Trophoblast cell (in vitro differentiated cells and primary cell): Measurements from ENCODE around the gene KRTAP2-3.
"Not testable (repeated sequence)": the region's sequence is repeated elsewhere in the genome, so short reads cannot be mapped to it uniquely, and the experiment has no call there.

Experiments
- DNase-seq, 2 donors: peaks; one replicate each; pipeline ENCODE4 v3.0.0-alpha.2; 2016
- H2AFZ ChIP-seq: 2 replicates; pipeline ENCODE4 v1.6.1; 2013; ENCODE audit warnings: low read length, moderate library complexity, mild to moderate bottlenecking; ENCODE audit not compliant: insufficient read depth, poor library complexity
- H2AK5ac ChIP-seq: 2 replicates; pipeline ENCODE4 v1.6.1; 2013; ENCODE audit warnings: mild to moderate bottlenecking, low read length
- H2BK120ac ChIP-seq: 2 replicates; pipeline ENCODE4 v1.6.1; 2013; ENCODE audit warnings: low read length, mild to moderate bottlenecking, moderate library complexity; ENCODE audit not compliant: insufficient read depth, poor library complexity
- H2BK12ac ChIP-seq: 2 replicates; pipeline ENCODE4 v1.6.1; 2013; ENCODE audit warnings: mild to moderate bottlenecking, low read length, moderate library complexity
- H2BK5ac ChIP-seq: 2 replicates; pipeline ENCODE4 v1.6.1; 2013; ENCODE audit warnings: low read length, low read depth, moderate library complexity, mild to moderate bottlenecking; ENCODE audit not compliant: poor library complexity
- H3K14ac ChIP-seq: 2 replicates; pipeline ENCODE4 v1.6.1; 2013; ENCODE audit warnings: mild to moderate bottlenecking, low read length
- H3K18ac ChIP-seq: 2 replicates; pipeline ENCODE4 v1.6.1; 2013; ENCODE audit warnings: mild to moderate bottlenecking, low read length
- H3K23ac ChIP-seq: 2 replicates; pipeline ENCODE4 v1.6.1; 2013; ENCODE audit warnings: low read length
- H3K27ac ChIP-seq: 2 replicates; pipeline ENCODE4 v1.5.1; 2013; ENCODE audit warnings: low read depth, mild to moderate bottlenecking, inconsistent platforms, low read length, moderate library complexity
- H3K27me3 ChIP-seq: 2 replicates; pipeline ENCODE4 v1.6.1; 2013; ENCODE audit warnings: inconsistent platforms, mild to moderate bottlenecking, low read length, moderate library complexity; ENCODE audit not compliant: insufficient read depth
- H3K36me3 ChIP-seq, 2 experiments: 1 replicate in 1 of 2; 2 replicates in 1 of 2; pipeline ENCODE4 v1.6.1; 2013; ENCODE audit warnings: low read length in 2 of 2, mild to moderate bottlenecking in 2 of 2, moderate library complexity in 1 of 2; ENCODE audit not compliant: insufficient read depth in 2 of 2, control insufficient read depth in 1 of 2
- H3K4ac ChIP-seq: 2 replicates; pipeline ENCODE4 v1.6.1; 2013; ENCODE audit warnings: low read depth, mild to moderate bottlenecking, low read length, moderate library complexity
- H3K4me1 ChIP-seq, 2 experiments: 1 replicate in 1 of 2; 2 replicates in 1 of 2; pipeline ENCODE4 v1.6.1; 2013; ENCODE audit warnings: low read length in 2 of 2, mild to moderate bottlenecking in 2 of 2, moderate library complexity in 1 of 2; ENCODE audit not compliant: insufficient read depth in 2 of 2, control insufficient read depth in 1 of 2
- H3K4me2 ChIP-seq: 2 replicates; pipeline ENCODE4 v1.6.1; 2013; ENCODE audit warnings: inconsistent platforms, mild to moderate bottlenecking, low read length, moderate library complexity
- H3K4me3 ChIP-seq: 2 replicates; pipeline ENCODE4 v1.5.1; 2013; ENCODE audit warnings: mild to moderate bottlenecking, low read depth, low read length, inconsistent platforms
- H3K79me1 ChIP-seq: one replicate; pipeline ENCODE4 v1.6.1; 2013; ENCODE audit warnings: low read length
- H3K79me2 ChIP-seq: 2 replicates; pipeline ENCODE4 v1.6.1; 2013; ENCODE audit warnings: low read length, mild to moderate bottlenecking; ENCODE audit not compliant: control insufficient read depth, insufficient read depth, poor library complexity
- H3K9ac ChIP-seq: 2 replicates; pipeline ENCODE4 v1.6.1; 2013; ENCODE audit warnings: mild to moderate bottlenecking, low read length
- H3K9me3 ChIP-seq: 2 replicates; pipeline ENCODE4 v1.6.1; 2013; ENCODE audit warnings: low read depth, mild to moderate bottlenecking, control low read depth, inconsistent platforms, low read length; ENCODE audit not compliant: insufficient read depth
- H4K12ac ChIP-seq: 2 replicates; pipeline ENCODE4 v1.6.1; 2013; ENCODE audit warnings: low read depth, mild to moderate bottlenecking, low read length, moderate library complexity
- H4K8ac ChIP-seq: 2 replicates; pipeline ENCODE4 v1.6.1; 2013; ENCODE audit warnings: low read depth, mild to moderate bottlenecking, low read length, moderate library complexity
- H4K91ac ChIP-seq: one replicate; pipeline ENCODE4 v1.6.1; 2013; ENCODE audit warnings: low read depth, mild to moderate bottlenecking, low read length, moderate library complexity
- WGBS: extraction: QIAGEN DNeasy Blood & Tissue Kit; methylation state at CpG from one replicate; pipeline ENCODE4 v1.1.7; 2013; ENCODE audit warnings: missing lambda C conversion rate; ENCODE audit not compliant: insufficient read length, insufficient coverage; ENCODE audit errors: extremely low coverage; 5-methylcytosine and 5-hydroxymethylcytosine counted together

KRTAP2-3 gene

GRCh38 chr17:41104386-41105038 is 44.6 kb upstream of the KRTAP2-3 start:
- not testable (repeated sequence) for H3K14ac ChIP-seq, H3K9me3 ChIP-seq, H3K4ac ChIP-seq, H2AFZ ChIP-seq, H3K27ac ChIP-seq, H3K36me3 ChIP-seq, H2BK12ac ChIP-seq, H4K12ac ChIP-seq, H3K4me1 ChIP-seq, H3K79me1 ChIP-seq, H3K9ac ChIP-seq, H3K23ac ChIP-seq, H2BK120ac ChIP-seq, H3K27me3 ChIP-seq, H2AK5ac ChIP-seq, H3K4me3 ChIP-seq, H4K8ac ChIP-seq, H3K18ac ChIP-seq, H2BK5ac ChIP-seq, H3K4me2 ChIP-seq, H3K79me2 ChIP-seq, H4K91ac ChIP-seq
- WGBS = no CpG with 5 or more reads among the region's 2 CpGs
- DNase-seq = peak in 1 of 2 donors; percentile 34

- H3K27ac ChIP-seq = no peak overlapping the region
- no peak overlapping the region for H3K18ac ChIP-seq
- H3K27me3 ChIP-seq = no peaks in the 10 kb centered on the region
- no peak overlapping the region for H3K9ac ChIP-seq
- no peak overlapping the region for H2AFZ ChIP-seq
- no peak for DNase-seq
- no peak overlapping the region for H3K4ac ChIP-seq
- no peaks in the 10 kb centered on the region for H3K79me1 ChIP-seq
- H2AK5ac ChIP-seq = no peak overlapping the region
- no peak overlapping the region for H3K4me2 ChIP-seq
- no peak overlapping the region for H2BK5ac ChIP-seq
- no peaks in the 10 kb centered on the region for H3K4me1 ChIP-seq
- WGBS = no CpG with 5 or more reads among the region's 1 CpG
- H2BK12ac ChIP-seq = no peak overlapping the region
- no peak overlapping the region for H3K23ac ChIP-seq
- H4K91ac ChIP-seq = no peak overlapping the region
- peaks cover 4% of the 10 kb centered on the region for H3K9me3 ChIP-seq
- H3K4me3 ChIP-seq = no peak overlapping the region
- no peaks in the 10 kb centered on the region for H3K36me3 ChIP-seq
- no peak overlapping the region for H3K14ac ChIP-seq
- no peaks in the 10 kb centered on the region for H3K79me2 ChIP-seq
- no peak overlapping the region for H4K8ac ChIP-seq
- H2BK120ac ChIP-seq = no peak overlapping the region
- H4K12ac ChIP-seq = no peak overlapping the region
Observed at GRCh38 chr17:41103896-41104295, 44.0 kb upstream of the KRTAP2-3 start.

GRCh38 chr17:41101586-41102259 is 41.8 kb upstream of the KRTAP2-3 start, which contains the start of gene KRTAP4-16:
TSS of gene KRTAP4-16 (minus strand) at chr17:41102209. CDS start at chr17:41102209, 0 bp downstream.
- H2BK5ac ChIP-seq = no peak within 1 kb of the TSS

GRCh38 chr17:41099682-41100480 is 40.0 kb upstream of the KRTAP2-3 start:
- H2BK5ac ChIP-seq, H3K4me2 ChIP-seq, H3K4ac ChIP-seq, H3K4me1 ChIP-seq, H2AK5ac ChIP-seq, H2BK120ac ChIP-seq, H4K8ac ChIP-seq, H3K79me2 ChIP-seq, H3K27ac ChIP-seq, H3K18ac ChIP-seq, H3K9me3 ChIP-seq, H3K14ac ChIP-seq, H2BK12ac ChIP-seq, H4K12ac ChIP-seq, H3K23ac ChIP-seq, H2AFZ ChIP-seq, H4K91ac ChIP-seq, H3K9ac ChIP-seq, H3K4me3 ChIP-seq, H3K79me1 ChIP-seq, H3K27me3 ChIP-seq, H3K36me3 ChIP-seq: not testable (repeated sequence)
- DNase-seq = peak; percentile 93 to 99
- no CpG with 5 or more reads among the region's 7 CpGs for WGBS

More at GRCh38 chr17:41101586-41102259, 41.8 kb upstream of the KRTAP2-3 start, which contains the start of gene KRTAP4-16:
- no peak within 1 kb of the TSS for H3K27ac ChIP-seq
- no peak within 1 kb of the TSS for H2BK120ac ChIP-seq
- H3K79me2 ChIP-seq = no peaks in the 10 kb centered on the region
- H4K8ac ChIP-seq = no peak within 1 kb of the TSS
- H2AK5ac ChIP-seq = no peak within 1 kb of the TSS
- H3K79me1 ChIP-seq = no peaks in the 10 kb centered on the region
- no peak within 1 kb of the TSS for H3K23ac ChIP-seq
- H2BK12ac ChIP-seq = no peak within 1 kb of the TSS
- no peak within 1 kb of the TSS for H2AFZ ChIP-seq
- WGBS = no CpG with 5 or more reads among the region's 10 CpGs
- H4K12ac ChIP-seq = no peak within 1 kb of the TSS
- H3K14ac ChIP-seq = no peak within 1 kb of the TSS
- no peak within 1 kb of the TSS for H4K91ac ChIP-seq
- H3K4me1 ChIP-seq = no peaks in the 10 kb centered on the region
- no peak within 1 kb of the TSS for H3K9ac ChIP-seq
- H3K4me3 ChIP-seq = no peak within 1 kb of the TSS
- H3K36me3 ChIP-seq = no peaks in the 10 kb centered on the region
- no peak for DNase-seq
- H3K9me3 ChIP-seq = peaks cover 4% of the 10 kb centered on the region
- H3K4me2 ChIP-seq = no peak within 1 kb of the TSS
- H3K4ac ChIP-seq = no peak within 1 kb of the TSS
- no peaks in the 10 kb centered on the region for H3K27me3 ChIP-seq
- H3K18ac ChIP-seq = no peak within 1 kb of the TSS
